HL-60/S4 treated with phorbol 12-myristate 13-acetate at 8.2 ng/mL for 4 days and 3 days (cell line): Measurements from ENCODE around the gene ABCB8.

Experiments
- in situ Hi-C: fragments of 300-500 bp; cut with MboI; formaldehyde crosslinking; loops from 2 replicates; pipeline ENCODE4 v1.15.0; 2022; ENCODE audit warnings: low sequenced_read_pairs

ABCB8 gene

GRCh38 chr7:151053096-151053495 lies 24.8 kb downstream of the ABCB8 start:
- in situ Hi-C loops: no loop called here

GRCh38 chr7:151053751-151054150 lies 25.5 kb downstream of the ABCB8 start:
- in situ Hi-C loops: no loop called here

- in situ Hi-C loops: no loop called here
Observed at GRCh38 chr7:151056283-151056665, 28.0 kb downstream of the ABCB8 start.

- in situ Hi-C loops: no loop called here
Observed at GRCh38 chr7:151056666-151057505, 28.6 kb downstream of the ABCB8 start.

GRCh38 chr7:151057506-151057988 lies 29.3 kb downstream of the ABCB8 start, which contains the start of gene CDK5:
TSS of gene CDK5 (minus strand) at chr7:151057897. CDS start at chr7:151057848, 49 bp downstream.
- in situ Hi-C loops: no loop called here

GRCh38 chr7:151057989-151058780 lies 29.9 kb downstream of the ABCB8 start:
- in situ Hi-C loops: no loop called here

GRCh38 chr7:151058781-151059366 lies 30.6 kb downstream of the ABCB8 start:
- in situ Hi-C loops: no loop called here

- in situ Hi-C loops: no loop called here
Observed at GRCh38 chr7:151059367-151060112, 31.3 kb downstream of the ABCB8 start, which contains the start of gene SLC4A2. TSS of gene SLC4A2 (plus strand) at chr7:151059589. CDS start at chr7:151061988, 2,399 bp downstream.

- in situ Hi-C loops: no loop called here
Observed at GRCh38 chr7:151060113-151060415, 31.8 kb downstream of the ABCB8 start.

- in situ Hi-C loops: no loop called here
Observed at GRCh38 chr7:151060416-151061212, 32.4 kb downstream of the ABCB8 start.

- in situ Hi-C loops: no loop called here
Observed at GRCh38 chr7:151061213-151062110, 33.2 kb downstream of the ABCB8 start.

GRCh38 chr7:151062111-151062398 lies 33.8 kb downstream of the ABCB8 start:
- in situ Hi-C loops: no loop called here

GRCh38 chr7:151062399-151063211 lies 34.4 kb downstream of the ABCB8 start:
- in situ Hi-C loops: no loop called here

GRCh38 chr7:151063212-151063561 lies 34.9 kb downstream of the ABCB8 start:
- in situ Hi-C loops: no loop called here

- in situ Hi-C loops: no loop called here
Observed at GRCh38 chr7:151064454-151064853, 36.2 kb downstream of the ABCB8 start.

GRCh38 chr7:151064993-151065392 lies 36.7 kb downstream of the ABCB8 start:
- in situ Hi-C loops: no loop called here

- in situ Hi-C loops: no loop called here
Observed at GRCh38 chr7:151065516-151065915, 37.3 kb downstream of the ABCB8 start.

GRCh38 chr7:151066273-151066974 lies 38.2 kb downstream of the ABCB8 start:
- in situ Hi-C loops: no loop called here
